GDM1 (cell line): Measurements from ENCODE around the gene PCDH9.

Experiments
- DNase-seq: peaks from one replicate; lab custom pipeline; 2025; lab: John Stamatoyannopoulos, UW

The PCDH9 gene

DNA sequence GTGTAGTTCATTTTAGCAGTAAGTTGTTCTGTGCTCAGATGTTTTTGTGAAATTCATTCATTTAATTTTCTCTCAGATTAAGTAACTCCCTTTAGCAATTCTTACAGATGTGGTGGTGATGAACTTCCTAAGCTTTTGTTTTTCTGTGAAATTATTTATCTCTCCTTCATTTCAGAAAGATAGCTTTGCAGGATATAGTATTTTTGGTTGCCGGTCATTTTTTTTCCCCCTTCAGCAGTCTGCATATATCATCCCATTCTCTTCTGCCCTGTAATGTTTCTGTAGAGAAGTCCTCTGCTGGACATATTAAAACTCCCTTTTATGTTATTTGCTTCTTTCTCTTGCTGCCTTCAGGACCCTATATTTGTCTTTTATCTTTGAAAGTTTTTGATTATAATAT is 470.2 kb downstream of the PCDH9 start:
- no peak for DNase-seq

DNA sequence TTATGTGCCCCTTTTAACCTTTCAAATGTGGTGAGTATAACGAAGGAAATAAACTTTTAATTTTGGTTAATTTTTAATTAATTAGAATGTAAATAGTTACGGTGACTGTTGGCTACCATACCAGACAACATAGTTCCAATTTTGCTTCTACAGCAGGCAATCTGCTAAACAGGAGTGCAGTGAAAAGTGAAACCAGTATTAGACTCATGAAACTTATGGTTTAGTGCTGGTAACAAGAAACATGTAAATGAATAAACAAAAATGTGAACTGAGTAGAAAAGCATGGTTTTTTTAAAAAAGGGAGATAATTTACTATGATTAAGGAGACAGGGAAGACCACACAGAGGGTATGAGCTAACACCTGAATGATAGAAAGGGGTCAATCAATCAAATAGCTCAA is 478.4 kb downstream of the PCDH9 start:
- DNase-seq, result no peak

DNA sequence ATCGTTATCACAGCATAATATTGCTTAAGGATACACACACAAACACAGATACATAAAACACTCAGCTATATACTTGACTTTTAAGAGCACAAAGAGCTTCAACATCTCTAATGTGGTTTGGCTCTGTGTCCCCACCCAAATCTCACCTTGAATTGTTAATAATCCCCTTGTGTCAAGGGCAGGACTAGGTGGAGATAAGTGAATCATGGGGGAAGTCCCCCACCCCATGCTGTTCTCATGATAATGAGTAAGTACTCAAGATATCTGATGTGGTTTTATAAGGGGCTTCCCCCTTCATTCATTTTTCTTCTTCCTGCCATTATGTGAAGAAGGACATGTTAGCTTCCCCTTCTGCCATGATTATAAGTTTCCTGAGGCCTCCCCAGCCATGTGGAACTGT is 481.4 kb downstream of the PCDH9 start:
- DNase-seq, result no peak

DNA sequence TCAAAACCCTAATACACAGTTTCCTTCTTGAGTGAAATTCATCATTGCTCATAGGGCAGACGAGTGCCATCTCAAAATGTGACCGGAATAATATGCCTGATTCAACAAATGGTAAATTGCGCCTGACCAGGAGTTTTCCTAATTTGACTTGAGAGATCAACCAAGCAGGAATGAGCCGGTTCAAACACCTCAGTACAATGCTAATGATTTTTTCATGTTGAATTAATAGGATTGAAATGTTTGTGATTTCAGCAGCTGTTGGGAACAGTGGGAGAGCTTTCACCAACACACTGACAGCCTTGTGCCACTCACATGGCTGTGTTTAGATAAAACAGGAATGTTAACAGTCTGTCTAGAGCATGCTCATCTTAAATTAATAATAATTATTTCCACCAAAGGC is 484.8 kb downstream of the PCDH9 start:
- DNase-seq, result no peak

DNA sequence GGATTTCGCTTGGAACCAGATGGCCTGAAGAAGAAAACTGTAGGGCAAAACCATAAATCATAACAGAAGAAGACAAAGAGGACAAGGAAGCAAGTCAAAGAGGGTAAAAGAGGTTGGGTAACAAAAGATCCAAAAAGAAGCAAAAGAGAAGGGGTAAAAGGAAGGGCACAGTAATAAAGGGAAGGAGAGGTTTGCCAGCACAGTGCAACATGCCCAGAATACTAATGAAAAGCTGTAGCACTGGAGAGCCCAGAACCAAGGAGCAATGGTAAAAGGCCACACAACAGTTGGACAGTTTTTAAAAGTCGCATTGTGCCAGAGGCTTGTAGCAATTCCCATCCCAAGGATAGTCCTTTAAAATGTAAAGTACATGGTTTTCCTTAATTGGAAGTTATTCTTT is 506.6 kb downstream of the PCDH9 start:
- no peak for DNase-seq

DNA sequence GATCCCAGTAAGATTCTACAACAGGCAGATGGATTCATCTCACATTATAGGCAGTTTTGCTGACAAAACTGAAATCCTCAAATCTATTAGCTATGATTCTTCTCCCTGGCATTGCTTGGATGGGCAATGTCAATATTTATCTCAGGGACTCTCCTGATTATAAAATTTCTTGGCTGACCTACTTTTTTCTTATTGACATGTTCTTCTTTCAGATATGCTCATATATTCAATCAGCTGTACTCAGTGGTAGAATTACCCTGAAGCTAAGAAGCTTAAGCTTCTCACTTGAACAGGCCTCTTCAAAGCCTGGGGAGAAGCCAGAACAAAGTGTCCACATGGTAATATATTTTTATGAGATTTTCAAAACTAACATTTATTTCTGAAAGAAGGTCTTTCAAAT is 513.6 kb downstream of the PCDH9 start:
- no peak for DNase-seq

DNA sequence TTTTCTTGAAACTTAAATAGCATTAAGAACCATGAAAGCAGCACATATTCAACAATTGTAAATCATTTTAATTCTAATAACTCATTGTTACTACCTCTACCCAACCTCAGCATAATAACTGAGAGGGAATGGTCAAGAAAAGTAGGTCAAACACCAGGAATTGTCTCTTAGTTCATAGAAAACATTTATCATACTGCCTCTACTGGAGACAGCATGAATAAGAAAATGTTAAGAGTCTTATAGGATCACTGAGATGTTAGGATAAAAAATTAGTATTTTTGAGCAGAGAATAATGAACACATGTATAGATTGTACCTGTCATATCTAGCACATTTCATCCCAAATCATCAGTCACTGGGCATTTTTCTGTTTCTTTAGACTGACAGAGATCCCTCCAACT is 515.3 kb downstream of the PCDH9 start:
- no peak for DNase-seq

DNA sequence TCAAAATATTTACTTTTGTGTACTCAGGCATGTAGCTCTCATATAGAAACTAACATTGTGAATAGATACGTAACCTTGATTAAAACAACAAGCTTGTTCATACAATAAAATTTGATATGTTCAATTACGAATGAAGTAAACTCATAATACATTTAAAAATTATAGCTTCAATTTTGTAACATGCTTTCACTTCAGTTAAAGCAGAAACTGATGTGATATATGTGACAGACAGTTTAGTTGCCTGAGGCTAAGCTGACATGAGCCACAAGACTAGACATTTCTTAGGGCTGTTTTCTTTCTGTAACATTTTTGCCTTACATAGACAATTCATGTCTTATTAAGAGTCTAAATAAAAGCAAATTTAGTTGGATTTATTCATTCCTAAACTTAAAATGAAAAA is 526.0 kb downstream of the PCDH9 start:
- DNase-seq, result no peak

DNA sequence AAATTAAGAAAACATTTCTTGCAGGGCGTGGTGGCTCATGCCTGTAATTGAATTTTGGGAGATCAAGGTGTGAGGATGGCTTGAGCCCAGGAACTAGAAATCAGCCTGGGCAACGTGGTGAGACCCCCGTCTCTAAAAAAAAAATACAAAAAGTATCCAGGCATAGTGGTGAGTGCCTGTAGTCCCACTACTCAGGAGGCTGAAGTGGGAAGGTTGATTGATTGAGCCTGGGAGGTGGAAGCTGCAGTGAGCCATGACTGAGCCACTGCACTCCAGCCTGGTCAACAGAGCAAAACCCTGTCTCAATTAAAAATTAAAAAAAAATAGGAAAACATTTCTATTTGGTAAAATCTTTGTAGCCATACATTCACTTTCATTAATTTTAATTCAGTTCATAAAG is 526.5 kb downstream of the PCDH9 start:
- no peak for DNase-seq

DNA sequence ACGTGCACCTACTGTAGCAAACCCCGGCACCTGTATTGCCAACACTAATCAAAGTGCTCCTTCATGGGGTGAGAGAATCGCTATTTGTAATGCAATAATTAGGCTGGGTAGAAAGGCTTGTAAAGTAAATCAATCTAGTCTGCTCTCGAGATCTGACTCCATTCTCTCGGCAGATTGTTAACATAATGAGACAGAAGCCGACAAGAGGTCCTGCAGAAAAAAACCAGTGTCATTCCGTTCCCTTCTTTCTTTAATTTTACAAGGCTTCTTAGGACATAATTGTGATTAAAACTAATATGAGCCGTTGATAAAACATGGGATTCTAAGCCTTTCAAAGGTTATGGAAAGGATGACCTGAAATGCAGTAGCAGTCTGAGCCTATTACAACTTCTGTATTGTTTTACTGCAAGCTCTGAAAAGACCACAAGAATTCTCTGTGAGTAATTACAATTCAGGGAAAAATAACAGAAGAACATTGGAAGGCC is 530.0 kb downstream of the PCDH9 start:
- no peak for DNase-seq

DNA sequence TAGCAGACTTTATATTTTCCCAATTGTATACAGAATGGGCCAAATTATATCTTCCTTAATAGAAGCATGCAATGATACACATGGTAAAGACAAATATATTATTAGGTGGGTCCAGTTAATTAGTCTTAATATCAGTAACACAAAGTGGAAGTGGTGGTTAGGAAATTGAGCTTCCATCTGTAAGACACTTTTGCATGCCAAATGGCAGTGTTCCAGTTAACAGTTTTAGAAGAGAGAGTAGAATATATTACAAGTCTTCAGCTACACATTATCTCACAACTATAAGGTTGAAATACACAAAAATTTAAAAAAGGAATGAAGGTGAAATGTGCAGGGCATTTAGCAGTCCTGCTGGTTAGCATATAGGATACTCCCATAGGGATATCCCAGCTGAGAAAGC is 536.5 kb downstream of the PCDH9 start:
- no peak for DNase-seq

DNA sequence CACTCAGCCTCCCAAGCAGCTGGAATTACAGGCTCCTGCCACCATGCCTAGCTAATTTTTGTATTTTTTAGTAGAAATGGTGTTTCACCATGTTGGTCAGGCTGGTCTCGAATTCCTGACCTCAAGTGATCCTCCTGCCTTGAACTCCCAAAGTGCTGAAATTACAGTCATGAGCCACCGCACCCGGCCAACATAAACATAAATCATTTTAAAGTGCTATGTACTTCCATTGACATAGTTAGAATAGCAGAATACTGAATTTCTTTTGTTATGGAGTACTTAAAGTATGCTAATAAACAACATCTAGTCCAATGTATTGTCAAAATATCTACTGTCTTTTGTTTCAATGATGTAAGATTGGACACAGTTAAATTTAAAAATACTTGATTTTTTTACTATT is 539.0 kb downstream of the PCDH9 start:
- DNase-seq, result no peak

DNA sequence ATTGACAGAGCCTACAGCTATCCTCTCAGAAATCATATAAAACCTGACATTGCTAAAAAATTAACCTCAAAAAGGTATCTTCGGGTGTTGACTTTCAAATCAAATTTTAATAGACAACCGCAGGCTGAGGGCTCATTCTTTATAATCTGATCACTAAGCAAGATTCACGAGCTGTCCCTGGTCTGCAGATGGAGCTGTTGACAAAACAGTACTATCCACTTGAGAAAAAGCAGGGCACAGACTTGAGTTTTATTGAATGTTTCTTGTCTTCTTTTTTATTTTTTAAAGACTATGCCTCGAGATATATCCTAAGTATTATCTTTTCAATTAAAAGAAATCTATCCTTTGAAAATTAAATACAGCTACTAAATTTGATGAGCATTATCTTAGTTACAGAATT is 540.5 kb downstream of the PCDH9 start:
- DNase-seq, result no peak

DNA sequence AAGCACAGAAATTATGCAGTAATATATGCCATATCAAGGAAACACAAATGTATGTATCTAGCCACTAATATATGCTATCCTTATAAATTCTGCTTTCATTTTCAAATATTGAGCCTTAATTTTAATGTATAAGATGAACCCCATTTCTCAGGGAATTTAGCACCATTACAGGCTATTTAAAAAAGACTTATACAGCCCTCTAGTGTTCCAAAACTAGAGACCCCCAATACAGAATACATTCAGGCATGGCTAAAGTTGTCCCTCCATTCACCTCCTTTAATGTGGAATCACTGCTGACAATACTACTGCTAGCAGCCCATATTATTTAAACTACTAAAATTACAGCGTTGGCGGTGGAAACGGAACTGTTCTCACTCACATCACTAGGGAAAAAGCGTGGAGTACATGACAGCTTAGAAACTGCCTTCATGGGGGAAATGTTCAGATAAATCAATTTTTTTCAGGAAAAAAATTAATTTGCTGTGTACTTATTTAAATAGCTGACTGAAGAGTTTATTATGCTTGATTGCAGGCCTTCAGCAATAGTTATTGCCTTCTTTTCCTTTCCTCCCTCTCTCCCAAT is 541.0 kb downstream of the PCDH9 start:
- DNase-seq, result no peak

DNA sequence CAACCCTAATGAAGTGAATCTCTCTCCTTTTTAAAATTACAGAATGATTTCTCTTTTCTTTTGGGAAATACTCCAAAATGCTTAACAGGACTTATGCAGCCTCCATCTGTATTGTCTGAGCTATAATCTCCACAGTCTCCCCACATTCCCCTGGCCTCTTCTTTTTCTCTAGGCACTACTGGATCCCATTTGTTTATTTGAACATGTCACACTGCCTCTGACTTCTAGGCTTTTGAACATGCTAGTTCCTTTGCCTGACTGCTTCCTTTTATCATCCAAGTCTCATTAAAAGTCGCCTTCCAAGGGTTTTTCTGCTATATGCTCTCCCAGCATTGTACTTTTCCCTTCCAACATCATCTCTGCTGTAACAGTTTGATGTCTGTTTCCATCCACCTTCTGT is 548.7 kb downstream of the PCDH9 start:
- no peak for DNase-seq

DNA sequence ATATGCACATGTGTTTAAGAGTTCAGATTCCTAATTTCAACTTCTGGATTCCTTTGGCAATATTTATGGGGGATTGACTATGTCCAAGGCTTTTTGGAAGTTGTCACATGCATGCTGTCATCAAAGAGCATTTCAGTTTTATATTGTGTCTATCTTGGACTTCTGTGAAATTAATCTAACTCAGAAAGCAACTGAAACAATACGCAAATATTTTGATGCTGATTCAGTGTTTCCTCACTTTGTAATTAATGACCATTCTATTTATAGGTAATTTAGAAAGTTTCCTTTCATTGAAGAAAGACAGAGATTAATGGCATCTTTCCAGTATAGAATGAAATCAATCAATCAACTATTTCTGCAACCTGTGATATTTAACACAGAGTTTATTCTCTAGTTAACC is 550.1 kb downstream of the PCDH9 start:
- DNase-seq, result no peak

DNA sequence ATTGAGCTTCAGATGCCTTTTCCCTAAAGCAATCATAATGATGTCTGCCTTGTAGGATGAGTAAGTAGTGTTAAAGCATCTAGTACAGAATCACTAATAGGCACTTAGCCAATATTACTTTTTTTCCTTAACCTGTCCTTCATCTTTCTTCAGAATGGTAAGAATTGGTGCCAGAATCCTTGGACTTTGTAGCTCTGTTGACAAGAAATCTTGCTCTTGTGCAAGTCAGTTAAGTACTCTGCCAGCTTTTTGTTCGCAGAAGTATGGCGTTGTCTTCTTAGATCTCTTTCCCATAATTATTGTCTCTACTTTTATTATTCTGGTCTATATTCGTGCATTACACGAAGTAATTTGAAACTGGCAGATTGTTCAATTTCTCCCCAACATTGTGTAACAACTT is 554.5 kb downstream of the PCDH9 start:
- DNase-seq, result no peak

DNA sequence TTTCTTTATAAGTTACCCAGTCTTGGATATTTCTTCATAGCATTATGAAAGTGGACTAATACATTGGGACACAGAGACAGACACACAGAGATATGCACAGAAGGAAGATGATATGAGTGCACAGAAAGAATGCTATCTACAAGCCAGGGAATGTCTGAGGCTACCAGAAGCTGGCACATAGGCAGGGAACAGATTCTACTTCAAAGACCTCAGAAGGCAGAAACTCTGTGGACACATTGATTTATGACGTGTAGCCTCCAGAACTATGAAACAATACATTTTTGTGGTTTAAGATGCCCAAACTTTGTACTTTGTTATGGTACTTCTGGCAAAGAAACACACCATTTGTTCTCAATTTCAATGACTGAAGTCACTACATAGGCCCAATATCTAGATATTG is 556.7 kb downstream of the PCDH9 start:
- no peak for DNase-seq

DNA sequence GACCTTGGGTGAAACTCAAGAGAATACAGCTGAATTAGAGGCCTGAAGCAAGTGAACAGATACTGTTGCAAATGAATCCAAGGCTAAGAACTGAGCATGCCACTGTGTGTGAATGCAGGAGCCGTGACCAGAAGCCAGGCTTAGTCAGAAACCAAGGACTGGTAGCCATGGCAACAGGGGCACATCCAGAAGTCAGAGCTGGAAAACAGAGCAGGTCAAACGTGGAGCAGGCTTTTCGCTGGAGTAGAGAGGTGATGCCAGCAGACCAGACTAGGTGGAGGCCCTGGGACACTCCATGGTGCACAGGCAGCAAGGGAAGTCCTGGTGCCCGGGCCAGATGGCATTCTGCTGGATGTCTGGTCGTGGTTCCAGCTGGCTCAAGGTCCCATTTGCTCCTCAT is 564.1 kb downstream of the PCDH9 start:
- no peak for DNase-seq

DNA sequence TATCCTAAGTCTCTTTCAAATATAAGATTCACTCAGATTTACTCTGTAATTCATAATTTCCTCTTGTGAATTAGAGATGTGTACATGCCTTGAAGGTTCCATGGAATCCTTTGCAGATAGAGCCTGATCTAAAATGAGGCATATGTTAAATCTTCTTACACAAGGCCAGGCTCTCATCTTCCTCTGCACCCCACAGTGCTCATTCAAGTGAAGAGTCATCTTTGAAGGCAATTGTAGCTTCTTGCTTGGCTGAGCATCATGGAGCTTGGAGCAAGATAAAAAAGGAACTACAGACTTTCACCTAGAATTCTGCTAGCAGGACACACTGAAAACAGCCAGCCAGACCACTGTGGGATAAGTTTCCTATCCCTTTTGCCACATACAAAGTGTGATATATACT is 566.4 kb downstream of the PCDH9 start:
- DNase-seq, result no peak

DNA sequence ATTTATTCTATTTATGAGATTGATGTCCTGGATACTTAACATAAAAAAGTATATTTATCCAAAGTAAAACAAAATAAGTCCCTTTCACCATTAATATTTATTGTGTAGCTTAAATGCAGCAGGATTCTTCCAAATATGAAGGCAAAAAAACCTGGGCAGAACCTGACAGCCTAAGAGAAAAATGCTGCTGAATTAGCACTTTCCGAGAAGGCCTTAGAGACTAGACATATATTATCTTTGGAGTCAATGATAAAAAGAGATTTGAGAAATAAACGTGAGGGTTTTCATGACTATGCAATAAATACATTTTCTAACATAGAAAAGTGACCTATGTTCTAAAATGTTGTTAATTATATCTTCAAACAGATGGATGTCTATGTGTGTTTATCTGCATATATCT is 566.9 kb downstream of the PCDH9 start:
- no peak for DNase-seq

DNA sequence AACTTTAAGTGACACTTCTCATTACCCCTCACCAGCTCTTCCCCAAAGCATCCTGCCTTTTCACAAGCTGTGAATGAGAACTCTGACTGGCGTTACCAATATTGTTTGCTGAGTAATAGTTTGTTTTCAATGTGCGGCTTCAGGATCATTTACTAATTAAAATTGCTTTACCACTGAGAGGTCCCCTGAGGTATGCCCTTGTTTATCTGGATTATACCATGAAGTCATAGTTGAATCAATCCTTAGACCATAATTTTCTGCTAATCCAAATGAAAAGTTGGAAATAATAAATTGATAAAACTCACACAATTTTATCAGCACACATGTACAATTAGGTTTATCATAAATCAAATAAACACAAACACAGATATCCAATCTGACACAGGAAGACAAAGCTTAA is 568.8 kb downstream of the PCDH9 start:
- no peak for DNase-seq

DNA sequence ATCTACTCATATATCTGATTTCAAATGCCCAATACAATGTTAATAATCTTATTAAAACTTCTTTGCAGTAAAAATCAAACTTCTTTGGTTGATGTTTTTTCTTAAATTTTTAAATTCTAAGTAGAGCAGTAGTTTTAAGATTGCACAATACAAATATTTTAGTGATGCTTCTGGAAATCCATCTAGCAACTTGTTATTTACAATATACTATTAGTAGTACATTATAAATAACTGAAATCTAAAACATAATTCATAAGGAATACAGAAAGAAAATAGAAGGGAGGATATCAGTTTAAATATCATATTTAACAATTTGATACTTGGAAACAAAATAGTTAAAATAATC is 569.7 kb downstream of the PCDH9 start:
- no peak for DNase-seq

DNA sequence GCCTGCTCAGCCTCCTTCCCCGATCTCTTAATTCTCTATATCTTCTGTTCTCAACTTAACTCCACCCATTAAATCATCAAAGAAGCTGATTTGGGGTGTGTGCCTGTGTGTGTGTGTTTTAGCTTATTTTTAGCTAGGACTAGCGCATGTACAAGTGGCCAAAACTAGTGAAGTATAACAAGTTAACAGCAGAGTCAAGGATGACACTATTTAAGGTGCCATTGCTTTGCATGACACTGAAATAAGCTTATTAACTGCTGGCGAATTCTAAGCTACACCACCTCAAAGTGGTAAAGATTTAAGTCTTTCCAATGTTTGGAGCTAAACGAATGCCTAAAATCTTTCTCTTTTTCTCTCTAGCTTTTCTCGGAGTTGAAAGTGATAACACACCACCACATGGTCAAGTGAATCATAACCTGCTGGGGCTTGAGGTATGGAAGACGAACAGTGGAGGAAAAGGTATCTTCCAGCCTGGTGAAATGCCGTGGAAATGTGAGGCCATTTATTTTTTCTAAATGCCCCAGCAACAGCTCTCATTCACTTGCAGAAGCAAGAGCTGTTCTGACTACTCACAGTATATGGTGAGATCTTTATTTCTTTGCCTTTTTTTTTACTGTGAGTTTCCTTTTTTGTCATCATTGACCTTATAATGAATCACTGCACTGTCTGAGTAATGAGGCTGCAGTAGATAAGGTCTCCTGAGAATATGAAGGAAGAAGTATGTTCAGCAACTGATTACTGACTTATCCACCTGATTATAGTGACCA is 570.3 kb downstream of the PCDH9 start:
- DNase-seq, result no peak
